IMR-90 (cell line): Measurements from ENCODE around the gene FADS6. TPM values are rescaled to one million over a fixed set of nuclear protein-coding genes. Genes with fewer than 3 reads are reported as not detected.

Experiments
- ATAC-seq: fragments of 200-7000 bp; cut with Tn5 transposase; 2 replicates; pipeline ENCODE4 v1.9.1; 2020; ENCODE audit warnings: low read depth, mild to moderate bottlenecking, moderate library complexity
- BruUV-seq: library from RNA; stranded (reverse); fragments of 400-500 nt; replicated peaks from 2 replicates; lab custom pipeline; 2021; lab: Mats Ljungman, UMichigan
- CTCF ChIA-PET: fragments of 300-600 bp; formaldehyde crosslinking; extraction: SDS; loops from one replicate; lab custom pipeline; 2021; ENCODE audit warnings: antibody characterized with exemption; lab: Yijun Ruan, JAX
- POLR2A ChIA-PET: fragments of 300-600 bp; sonication (Branson Sonifier 250); formaldehyde crosslinking; loops from one replicate; lab custom pipeline; 2022; ENCODE audit warnings: antibody characterized with exemption; ENCODE audit not compliant: unreplicated experiment; lab: Charles Lee
- DNase-seq: peaks from one replicate; pipeline ENCODE4 v3.0.0; 2013
- H2AFZ ChIP-seq: replicated peaks from 2 replicates; pipeline ENCODE3; 2013; ENCODE audit warnings: low read length, mild to moderate bottlenecking; ENCODE audit not compliant: poor library complexity
- H2AK5ac ChIP-seq: 2 replicates; pipeline ENCODE4 v1.6.1; 2013; ENCODE audit warnings: low read depth, low read length, inconsistent platforms
- H2AK9ac ChIP-seq: replicated peaks from 2 replicates; pipeline ENCODE3; 2013; ENCODE audit warnings: mild to moderate bottlenecking, low read depth, low read length, moderate library complexity; ENCODE audit not compliant: poor library complexity
- H2BK120ac ChIP-seq: 2 replicates; pipeline ENCODE4 v1.6.1; 2013; ENCODE audit warnings: low read depth, low read length, inconsistent platforms
- H2BK15ac ChIP-seq: 3 replicates; pipeline ENCODE4 v1.6.1; 2013; ENCODE audit warnings: low read depth, low read length, inconsistent platforms
- H2BK20ac ChIP-seq: 2 replicates; pipeline ENCODE4 v1.6.1; 2013; ENCODE audit warnings: low read depth, mild to moderate bottlenecking, inconsistent platforms, low read length, moderate library complexity
- H2BK5ac ChIP-seq: 2 replicates; pipeline ENCODE4 v1.6.1; 2013; ENCODE audit warnings: mild to moderate bottlenecking, low read depth, low read length, inconsistent platforms; ENCODE audit not compliant: poor library complexity, severe bottlenecking
- H3K14ac ChIP-seq: replicated peaks from 2 replicates; pipeline ENCODE4 v1.6.1; 2013; ENCODE audit warnings: low read depth, low read length, inconsistent platforms
- H3K18ac ChIP-seq: 2 replicates; pipeline ENCODE4 v1.6.1; 2013; ENCODE audit warnings: low read depth, low read length, control low read depth
- H3K23ac ChIP-seq: 2 replicates; pipeline ENCODE4 v1.6.1; 2013; ENCODE audit warnings: low read depth, low read length, inconsistent platforms
- H3K27ac ChIP-seq: 2 replicates; pipeline ENCODE4 v1.5.1; 2013; ENCODE audit warnings: mild to moderate bottlenecking, control low read depth, low read length; ENCODE audit not compliant: insufficient read depth
- H3K27me3 ChIP-seq: 2 replicates; pipeline ENCODE4 v1.6.1; 2013; ENCODE audit warnings: low read length; ENCODE audit not compliant: control insufficient read depth, insufficient read depth
- H3K36me3 ChIP-seq: 2 replicates; pipeline ENCODE4 v1.6.1; 2013; ENCODE audit warnings: low read length, mixed read lengths; ENCODE audit not compliant: control insufficient read depth, insufficient read depth
- H3K4ac ChIP-seq: 2 replicates; pipeline ENCODE4 v1.6.1; 2013; ENCODE audit warnings: low read depth, low read length, inconsistent platforms
- H3K4me1 ChIP-seq: 2 replicates; pipeline ENCODE4 v1.6.1; 2013; ENCODE audit warnings: low read length, mixed read lengths; ENCODE audit not compliant: control insufficient read depth, insufficient read depth
- H3K4me2 ChIP-seq: 2 replicates; pipeline ENCODE4 v1.6.1; 2013; ENCODE audit warnings: low read depth, mild to moderate bottlenecking, control low read depth, low read length, moderate library complexity
- H3K4me3 ChIP-seq: 2 replicates; pipeline ENCODE4 v1.5.1; 2013; ENCODE audit warnings: low read depth, mild to moderate bottlenecking, control low read depth, low read length, moderate library complexity; ENCODE audit not compliant: insufficient read depth
- H3K56ac ChIP-seq: 2 replicates; pipeline ENCODE4 v1.6.1; 2013; ENCODE audit warnings: low read length, inconsistent platforms; ENCODE audit not compliant: insufficient read depth; ENCODE audit errors: extremely low read depth
- H3K79me1 ChIP-seq, 2 experiments: 2 replicates each; pipeline ENCODE4 v1.6.1; 2013; ENCODE audit warnings: low read length in 2 of 2, inconsistent platforms in 1 of 2, low read depth in 1 of 2
- H3K9ac ChIP-seq: 2 replicates; pipeline ENCODE4 v1.6.1; 2013; ENCODE audit warnings: low read depth, low read length, control low read depth
- H3K9me1 ChIP-seq: 2 replicates; pipeline ENCODE4 v1.6.1; 2013; ENCODE audit warnings: low read length, inconsistent platforms; ENCODE audit not compliant: insufficient read depth
- H3K9me3 ChIP-seq: 2 replicates; pipeline ENCODE4 v1.6.1; 2013; ENCODE audit warnings: low read length; ENCODE audit not compliant: control insufficient read depth, insufficient read depth
- H4K20me1 ChIP-seq: 2 replicates; pipeline ENCODE4 v1.6.1; 2013; ENCODE audit warnings: low read length, inconsistent platforms; ENCODE audit not compliant: insufficient read depth
- H4K5ac ChIP-seq: 2 replicates; pipeline ENCODE4 v1.6.1; 2013; ENCODE audit warnings: mild to moderate bottlenecking, low read depth, low read length, control low read depth
- H4K8ac ChIP-seq, 2 experiments: 2 replicates each; pipeline ENCODE4 v1.6.1; 2013; ENCODE audit warnings: low read depth in 2 of 2, low read length in 2 of 2, control low read depth in 1 of 2, inconsistent platforms in 1 of 2
- H4K91ac ChIP-seq: 2 replicates; pipeline ENCODE4 v1.6.1; 2013; ENCODE audit warnings: low read depth, low read length, inconsistent platforms; ENCODE audit not compliant: insufficient read depth
- CHD1 ChIP-seq: IDR thresholded peaks from 2 replicates; pipeline ENCODE4 v1.6.1; 2012; ENCODE audit warnings: low read depth, low read length, improper control_type of control experiment
- FOS ChIP-seq: fragments of 150-350 bp; IDR thresholded peaks from 2 replicates; pipeline ENCODE4 v1.6.1; 2016; ENCODE audit warnings: low read depth, low read length
- NFE2L2 ChIP-seq: fragments of 150-350 bp; IDR thresholded peaks from 2 replicates; pipeline ENCODE4 v1.6.1; 2016; ENCODE audit warnings: low read depth, mild to moderate bottlenecking, low read length
- POLR2A ChIP-seq: IDR thresholded peaks from 2 replicates; pipeline ENCODE4 v1.6.1; 2012; ENCODE audit warnings: mild to moderate bottlenecking, low read depth, low read length
- RAD21 ChIP-seq: IDR thresholded peaks from 2 replicates; pipeline ENCODE4 v1.6.1; 2012; ENCODE audit warnings: low read length, improper control_type of control experiment
- RCOR1 ChIP-seq: IDR thresholded peaks from 2 replicates; pipeline ENCODE4 v1.6.1; 2012; ENCODE audit warnings: mild to moderate bottlenecking, low read length, improper control_type of control experiment; ENCODE audit not compliant: insufficient replicate concordance
- SMC3 ChIP-seq: fragments of 150-350 bp; IDR thresholded peaks from 2 replicates; pipeline ENCODE4 v1.6.1; 2016; ENCODE audit warnings: low read depth, mild to moderate bottlenecking, antibody characterized with exemption, low read length, moderate library complexity
- WGBS, 2 experiments: methylation state at CpG; one replicate each; pipeline versions ENCODE4 v1.1.5 to v1.1.7; 2013; ENCODE audit warnings: missing lambda C conversion rate in 2 of 2; ENCODE audit not compliant: insufficient read length in 1 of 2; ENCODE audit errors: extremely low coverage in 2 of 2; 5-methylcytosine and 5-hydroxymethylcytosine counted together
- dilution Hi-C: fragments of 300-500 bp; cut with HindIII; formaldehyde crosslinking; loops from one replicate; pipeline ENCODE4 v1.14.3; 2018; ENCODE audit warnings: low sequenced_read_pairs; ENCODE audit not compliant: unreplicated experiment
- in situ Hi-C: fragments of 300-500 bp; cut with MboI; formaldehyde crosslinking; loops from 3 replicates; pipeline ENCODE4 v1.14.3; 2019; ENCODE audit warnings: low sequenced_read_pairs, inconsistent platforms, mixed read lengths
- intact Hi-C: fragments of 100-400 bp; cut with micrococcal nuclease; formaldehyde crosslinking; loops from 2 replicates; pipeline ENCODE4 v1.10.0; 2022
- polyA plus RNA-seq, 3 experiments: library from polyadenylated mRNA; depleted of rRNA; stranded (reverse); fragments of >200 nt; gene quantifications; 2 replicates each; pipeline ENCODE4 v1.2.3, GENCODE V29; 2012; ENCODE audit warnings: low replicate concordance in 1 of 3
- total RNA-seq: library from RNA; depleted of rRNA; stranded (reverse); fragments of >200 nt; gene quantifications from 2 replicates; pipeline ENCODE4 v1.2.3, GENCODE V29; 2012
- TF ChIP-seq, protein P1 (sequence below): fragments of 150-350 bp; IDR thresholded peaks from 2 replicates; pipeline ENCODE4 v1.6.1; 2016; ENCODE audit warnings: low read depth, mild to moderate bottlenecking, low read length, moderate library complexity, borderline replicate concordance
- TF ChIP-seq, protein P2 (sequence below): conservative IDR thresholded peaks from 2 replicates; pipeline ENCODE4 v1.5.1; 2012; ENCODE audit warnings: mild to moderate bottlenecking, low read depth, low read length, improper control_type of control experiment
- TF ChIP-seq, protein P3 (sequence below): fragments of 150-350 bp; IDR thresholded peaks from 2 replicates; pipeline ENCODE4 v1.6.1; 2017; ENCODE audit warnings: mild to moderate bottlenecking, antibody characterized with exemption, low read length, low read depth

Gene FADS6
- total and polyA plus RNA-seq, 2 of the 4 experiments (the other 2 are of a cell fraction): not detected

GRCh38 chr17:74916851-74917199 is 23.4 kb upstream of the FADS6 start:
- Histone ChIP-seq H4K20me1 (no peaks in the 10 kb centered on the region), H3K14ac (no peak overlapping the region), H3K4me2 (no peak overlapping the region), H3K9me1 (no peaks in the 10 kb centered on the region), H3K36me3 (no peaks in the 10 kb centered on the region), H2AK9ac (no peak overlapping the region), H3K9me3 (no peaks in the 10 kb centered on the region), H4K91ac (no peak overlapping the region), H3K18ac (no peak overlapping the region), H3K27me3 (peaks cover 42% of the 10 kb centered on the region), H2BK20ac (no peak overlapping the region), H3K4me1 (no peaks in the 10 kb centered on the region), H2AFZ (no peak overlapping the region), H4K5ac (no peak overlapping the region), H2AK5ac (no peak overlapping the region), H4K8ac (no peak overlapping the region), H2BK120ac (no peak overlapping the region), H3K23ac (no peak overlapping the region), H3K27ac (no peak overlapping the region), H2BK15ac (no peak overlapping the region), H3K79me1 (no peaks in the 10 kb centered on the region), H3K4ac (no peak overlapping the region), H3K56ac (no peak overlapping the region), H3K4me3 (no peak overlapping the region), H2BK5ac (no peak overlapping the region), H3K9ac (no peak overlapping the region)
- no peak for DNase-seq
- dilution Hi-C loops (no loop called here), intact Hi-C loops (no loop called here), in situ Hi-C loops (no loop called here)
- CTCF ChIA-PET: no interaction called here
- WGBS, 2 experiments: 86% methylated on average over 9 of the region's 11 CpGs; no CpG with 5 or more reads in 1 of the 2 experiments
- BruUV-seq: no TSS peak
- POLR2A ChIA-PET: no interaction called here
- TF ChIP-seq, protein P1, sequence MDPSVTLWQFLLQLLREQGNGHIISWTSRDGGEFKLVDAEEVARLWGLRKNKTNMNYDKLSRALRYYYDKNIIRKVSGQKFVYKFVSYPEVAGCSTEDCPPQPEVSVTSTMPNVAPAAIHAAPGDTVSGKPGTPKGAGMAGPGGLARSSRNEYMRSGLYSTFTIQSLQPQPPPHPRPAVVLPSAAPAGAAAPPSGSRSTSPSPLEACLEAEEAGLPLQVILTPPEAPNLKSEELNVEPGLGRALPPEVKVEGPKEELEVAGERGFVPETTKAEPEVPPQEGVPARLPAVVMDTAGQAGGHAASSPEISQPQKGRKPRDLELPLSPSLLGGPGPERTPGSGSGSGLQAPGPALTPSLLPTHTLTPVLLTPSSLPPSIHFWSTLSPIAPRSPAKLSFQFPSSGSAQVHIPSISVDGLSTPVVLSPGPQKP: no peak
- TF ChIP-seq NFE2L2 (no peak), RCOR1 (no peak), RAD21 (no peak), CHD1 (no peak), SMC3 (no peak), POLR2A (no peak), FOS (no peak)
- TF ChIP-seq, protein P2, sequence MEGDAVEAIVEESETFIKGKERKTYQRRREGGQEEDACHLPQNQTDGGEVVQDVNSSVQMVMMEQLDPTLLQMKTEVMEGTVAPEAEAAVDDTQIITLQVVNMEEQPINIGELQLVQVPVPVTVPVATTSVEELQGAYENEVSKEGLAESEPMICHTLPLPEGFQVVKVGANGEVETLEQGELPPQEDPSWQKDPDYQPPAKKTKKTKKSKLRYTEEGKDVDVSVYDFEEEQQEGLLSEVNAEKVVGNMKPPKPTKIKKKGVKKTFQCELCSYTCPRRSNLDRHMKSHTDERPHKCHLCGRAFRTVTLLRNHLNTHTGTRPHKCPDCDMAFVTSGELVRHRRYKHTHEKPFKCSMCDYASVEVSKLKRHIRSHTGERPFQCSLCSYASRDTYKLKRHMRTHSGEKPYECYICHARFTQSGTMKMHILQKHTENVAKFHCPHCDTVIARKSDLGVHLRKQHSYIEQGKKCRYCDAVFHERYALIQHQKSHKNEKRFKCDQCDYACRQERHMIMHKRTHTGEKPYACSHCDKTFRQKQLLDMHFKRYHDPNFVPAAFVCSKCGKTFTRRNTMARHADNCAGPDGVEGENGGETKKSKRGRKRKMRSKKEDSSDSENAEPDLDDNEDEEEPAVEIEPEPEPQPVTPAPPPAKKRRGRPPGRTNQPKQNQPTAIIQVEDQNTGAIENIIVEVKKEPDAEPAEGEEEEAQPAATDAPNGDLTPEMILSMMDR: no peak
- TF ChIP-seq, protein P3, sequence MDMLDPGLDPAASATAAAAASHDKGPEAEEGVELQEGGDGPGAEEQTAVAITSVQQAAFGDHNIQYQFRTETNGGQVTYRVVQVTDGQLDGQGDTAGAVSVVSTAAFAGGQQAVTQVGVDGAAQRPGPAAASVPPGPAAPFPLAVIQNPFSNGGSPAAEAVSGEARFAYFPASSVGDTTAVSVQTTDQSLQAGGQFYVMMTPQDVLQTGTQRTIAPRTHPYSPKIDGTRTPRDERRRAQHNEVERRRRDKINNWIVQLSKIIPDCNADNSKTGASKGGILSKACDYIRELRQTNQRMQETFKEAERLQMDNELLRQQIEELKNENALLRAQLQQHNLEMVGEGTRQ: no peak
- no peak for ATAC-seq
